CD4-positive, CD25-positive, alpha-beta regulatory T cell (primary cell): ENCODE results near the gene EWSR1. TPM values are rescaled to one million over a fixed set of nuclear protein-coding genes. Genes with fewer than 3 reads are reported as not detected.

Source experiments
- ATAC-seq, 2 donors: fragments of 150-1000 bp; cut with Tn5 transposase; one replicate each; pipeline ENCODE4 v1.10.0; 2021; ENCODE audit warnings: low read depth in 2 of 2, moderate number of reproducible peaks in 2 of 2, moderate library complexity in 1 of 2
- DNase-seq, 3 donors: peaks; one replicate each; pipeline versions ENCODE4 v3.0.0 to v3.0.0-alpha.2; 2012 to 2022; ENCODE audit warnings: mixed read lengths in 1 of 3
- H3K27ac ChIP-seq: one replicate; pipeline ENCODE4 v1.7.0; 2013; ENCODE audit warnings: mild to moderate bottlenecking, low read length; ENCODE audit not compliant: insufficient read depth, poor library complexity, severe bottlenecking
- H3K27me3 ChIP-seq: one replicate; pipeline ENCODE4 v1.7.0; 2013; ENCODE audit warnings: low read length; ENCODE audit not compliant: control insufficient read depth, insufficient read depth
- H3K36me3 ChIP-seq: one replicate; pipeline ENCODE4 v1.7.0; 2013; ENCODE audit warnings: mild to moderate bottlenecking, low read length, moderate library complexity; ENCODE audit not compliant: control insufficient read depth, insufficient read depth
- H3K4me1 ChIP-seq: 2 replicates; pipeline ENCODE4 v1.7.0; 2013; ENCODE audit warnings: mild to moderate bottlenecking, low read length; ENCODE audit not compliant: insufficient read depth, control insufficient read depth, poor library complexity, severe bottlenecking
- H3K4me3 ChIP-seq: one replicate; pipeline ENCODE4 v1.7.0; 2013; ENCODE audit warnings: low read depth, mild to moderate bottlenecking, low read length, moderate library complexity
- H3K9me3 ChIP-seq, 2 experiments: 1 replicate in 1 of 2; 2 replicates in 1 of 2; pipeline ENCODE4 v1.7.0; 2013; ENCODE audit warnings: low read length in 2 of 2, mild to moderate bottlenecking in 1 of 2, moderate library complexity in 1 of 2; ENCODE audit not compliant: control insufficient read depth in 2 of 2
- H3K27ac Mint-ChIP-seq, 3 donors: one replicate each; pipeline ENCODE4 v1.8.0; 2020 to 2022; ENCODE audit warnings: mild to moderate bottlenecking in 3 of 3, mixed read lengths in 3 of 3, moderate library complexity in 2 of 3
- H3K27me3 Mint-ChIP-seq: one replicate; pipeline ENCODE4 v1.8.0; 2022; ENCODE audit warnings: mild to moderate bottlenecking, mixed read lengths
- H3K36me3 Mint-ChIP-seq: one replicate; pipeline ENCODE4 v1.8.0; 2020; ENCODE audit warnings: mixed read lengths
- H3K4me1 Mint-ChIP-seq, 4 donors: one replicate each; pipeline ENCODE4 v1.8.0; 2020 to 2022; ENCODE audit warnings: mixed read lengths in 4 of 4, mild to moderate bottlenecking in 1 of 4
- H3K4me3 Mint-ChIP-seq, 4 donors: one replicate each; pipeline ENCODE4 v1.8.0; 2020 to 2022; ENCODE audit warnings: mild to moderate bottlenecking in 4 of 4, mixed read lengths in 4 of 4, moderate library complexity in 3 of 4
- H3K9me3 Mint-ChIP-seq, 7 donors: one replicate each; pipeline ENCODE4 v1.8.0; 2020 to 2022; ENCODE audit warnings: mixed read lengths in 7 of 7, mild to moderate bottlenecking in 3 of 7, moderate library complexity in 2 of 7
- polyA plus RNA-seq, 4 donors: library from polyadenylated mRNA; unstranded; fragments of 300-500 nt; fragmentation: Illumina TruSeq; gene quantifications; one replicate each; pipeline ENCODE4 v1.2.3, GENCODE V29; 2021
- total RNA-seq: library from RNA; stranded (reverse); gene quantifications from one replicate; pipeline ENCODE4 v1.2.3, GENCODE V29; 2022

The EWSR1 gene
- total and polyA plus RNA-seq, 5 donors from 2014 or later, result 175 to 338 (median 198) TPM

- DNase-seq (no peak), ATAC-seq (no peak)
- H3K4me1 ChIP-seq, result no peaks in the 10 kb centered on the region
- no peaks in the 10 kb centered on the region for H3K27me3 ChIP-seq
- no peak overlapping the region for H3K27ac ChIP-seq
- Mint-ChIP-seq H3K27me3 (no peaks in the 10 kb centered on the region), H3K4me3 (no peak overlapping the region), H3K4me1 (no peaks in the 10 kb centered on the region), H3K27ac (no peak overlapping the region), H3K36me3 (peaks cover 49% of the 10 kb centered on the region), H3K9me3 (no peaks in the 10 kb centered on the region)
- H3K4me3 ChIP-seq, result no peak overlapping the region
- H3K36me3 ChIP-seq, result peaks cover 80% of the 10 kb centered on the region
- H3K9me3 ChIP-seq, result no peaks in the 10 kb centered on the region
Measured at GRCh38 chr22:29336751-29337490, 68.9 kb downstream of the EWSR1 start.

- Mint-ChIP-seq H3K4me3 (no peak overlapping the region), H3K36me3 (peaks cover 54% of the 10 kb centered on the region), H3K9me3 (no peaks in the 10 kb centered on the region), H3K27me3 (no peaks in the 10 kb centered on the region), H3K4me1 (no peaks in the 10 kb centered on the region), H3K27ac (peak overlapping the region in 1 of 3 donors; percentile 62)
- Histone ChIP-seq H3K27me3 (no peaks in the 10 kb centered on the region), H3K36me3 (peaks cover 82% of the 10 kb centered on the region), H3K4me1 (no peaks in the 10 kb centered on the region), H3K27ac (no peak overlapping the region), H3K4me3 (no peak overlapping the region), H3K9me3 (no peaks in the 10 kb centered on the region)
- ATAC-seq (no peak), DNase-seq (no peak)
Measured at GRCh38 chr22:29337631-29338284, 69.7 kb downstream of the EWSR1 start.

GRCh38 chr22:29338398-29338797 is 70.3 kb downstream of the EWSR1 start:
- no peak overlapping the region for H3K4me3 ChIP-seq
- H3K4me1 ChIP-seq, result no peaks in the 10 kb centered on the region
- peak overlapping the region in 2 of 3 donors; percentile 52 to 62 for H3K27ac Mint-ChIP-seq
- no peaks in the 10 kb centered on the region for H3K27me3 ChIP-seq
- H3K9me3 ChIP-seq, result no peaks in the 10 kb centered on the region
- peaks cover 85% of the 10 kb centered on the region for H3K36me3 ChIP-seq
- DNase-seq (no peak), ATAC-seq (no peak)
- H3K4me1 Mint-ChIP-seq, result no peaks in the 10 kb centered on the region
- H3K4me3 Mint-ChIP-seq, result no peak overlapping the region
- H3K27ac ChIP-seq, result no peak overlapping the region
- H3K27me3 Mint-ChIP-seq, result no peaks in the 10 kb centered on the region
- no peaks in the 10 kb centered on the region for H3K9me3 Mint-ChIP-seq
- peaks cover 57% of the 10 kb centered on the region for H3K36me3 Mint-ChIP-seq

GRCh38 chr22:29339381-29340235 is 71.5 kb downstream of the EWSR1 start:
- Histone ChIP-seq H3K9me3 (no peaks in the 10 kb centered on the region), H3K36me3 (peaks cover 86% of the 10 kb centered on the region), H3K4me3 (no peak overlapping the region), H3K27ac (no peak overlapping the region), H3K4me1 (no peaks in the 10 kb centered on the region), H3K27me3 (no peaks in the 10 kb centered on the region)
- H3K36me3 Mint-ChIP-seq, result peaks cover 59% of the 10 kb centered on the region
- H3K27me3 Mint-ChIP-seq, result no peaks in the 10 kb centered on the region
- H3K9me3 Mint-ChIP-seq, result no peaks in the 10 kb centered on the region
- H3K4me3 Mint-ChIP-seq, result no peak overlapping the region
- DNase-seq, result no peak
- H3K4me1 Mint-ChIP-seq, result no peaks in the 10 kb centered on the region
- ATAC-seq, result no peak
- peak overlapping the region in 2 of 3 donors; percentile 38 to 62 for H3K27ac Mint-ChIP-seq

- H3K4me3 ChIP-seq, result no peak overlapping the region
- H3K9me3 Mint-ChIP-seq, result no peaks in the 10 kb centered on the region
Measured at GRCh38 chr22:29340566-29340965, 72.5 kb downstream of the EWSR1 start.

GRCh38 chr22:29341056-29341848 is 73.2 kb downstream of the EWSR1 start:
- Mint-ChIP-seq H3K4me3 (no peak overlapping the region), H3K27ac (no peak overlapping the region), H3K27me3 (no peaks in the 10 kb centered on the region), H3K9me3 (no peaks in the 10 kb centered on the region), H3K36me3 (peaks cover 43% of the 10 kb centered on the region), H3K4me1 (no peaks in the 10 kb centered on the region)
- H3K4me3 ChIP-seq, result no peak overlapping the region
- no peaks in the 10 kb centered on the region for H3K9me3 ChIP-seq
- H3K36me3 ChIP-seq, result peaks cover 79% of the 10 kb centered on the region
- ATAC-seq (no peak), DNase-seq (no peak)
- H3K27ac ChIP-seq, result no peak overlapping the region
- H3K4me1 ChIP-seq, result no peaks in the 10 kb centered on the region
- no peaks in the 10 kb centered on the region for H3K27me3 ChIP-seq

More at GRCh38 chr22:29340566-29340965, 72.5 kb downstream of the EWSR1 start:
- no peaks in the 10 kb centered on the region for H3K9me3 ChIP-seq
- peaks cover 79% of the 10 kb centered on the region for H3K36me3 ChIP-seq
- ATAC-seq (no peak), DNase-seq (no peak)
- no peaks in the 10 kb centered on the region for H3K27me3 Mint-ChIP-seq
- no peaks in the 10 kb centered on the region for H3K27me3 ChIP-seq
- no peak overlapping the region for H3K27ac ChIP-seq
- no peaks in the 10 kb centered on the region for H3K4me1 ChIP-seq
- H3K27ac Mint-ChIP-seq, result no peak overlapping the region
- no peaks in the 10 kb centered on the region for H3K4me1 Mint-ChIP-seq
- no peak overlapping the region for H3K4me3 Mint-ChIP-seq
- H3K36me3 Mint-ChIP-seq, result peaks cover 50% of the 10 kb centered on the region

GRCh38 chr22:29341849-29342127 is 73.7 kb downstream of the EWSR1 start:
- Mint-ChIP-seq H3K9me3 (no peaks in the 10 kb centered on the region), H3K36me3 (peaks cover 44% of the 10 kb centered on the region), H3K27ac (no peak overlapping the region), H3K4me1 (no peaks in the 10 kb centered on the region), H3K4me3 (peak overlapping the region in 1 of 4 donors; percentile 24), H3K27me3 (no peaks in the 10 kb centered on the region)
- no peak overlapping the region for H3K27ac ChIP-seq
- DNase-seq (no peak), ATAC-seq (no peak)
- peaks cover 82% of the 10 kb centered on the region for H3K36me3 ChIP-seq
- no peaks in the 10 kb centered on the region for H3K4me1 ChIP-seq
- H3K9me3 ChIP-seq, result no peaks in the 10 kb centered on the region
- no peaks in the 10 kb centered on the region for H3K27me3 ChIP-seq
- no peak overlapping the region for H3K4me3 ChIP-seq
